GM19455 (cell line): ENCODE results near the gene SLC12A6.
A peak's percentile ranks its signal among the peaks of the same experiment; 100 is the strongest.
"Not testable (repeated sequence)": the region's sequence is repeated elsewhere in the genome, so short reads cannot be mapped to it uniquely, and the experiment has no call there.

Experiments
- ATAC-seq: cut with Tn5 transposase; IDR thresholded peaks from one replicate; pipeline ENCODE4 v1.9.1; 2021; ENCODE audit not compliant: unreplicated experiment

The SLC12A6 gene

GRCh38 chr15:34209421-34210282 is 127.9 kb downstream of the SLC12A6 start, which contains the start of gene KATNBL1:
Gene KATNBL1 (minus strand): TSS chr15:34210096. CDS start chr15:34163676, 46,420 bp downstream.
- peak; percentile 92 for ATAC-seq

- ATAC-seq, result no peak
Measured at GRCh38 chr15:34206011-34206410, 131.6 kb downstream of the SLC12A6 start.

GRCh38 chr15:34203936-34204335 is 133.6 kb downstream of the SLC12A6 start:
- no peak for ATAC-seq

GRCh38 chr15:34203305-34203704 is 134.3 kb downstream of the SLC12A6 start:
- ATAC-seq, result no peak

- not testable (repeated sequence) for ATAC-seq
Measured at GRCh38 chr15:34193272-34193671, 144.3 kb downstream of the SLC12A6 start.

- no peak for ATAC-seq
Measured at GRCh38 chr15:34188711-34189110, 148.9 kb downstream of the SLC12A6 start.

- ATAC-seq, result no peak
Measured at GRCh38 chr15:34185666-34186065, 151.9 kb downstream of the SLC12A6 start.

GRCh38 chr15:34182942-34183341 is 154.6 kb downstream of the SLC12A6 start:
- no peak for ATAC-seq
